DOHH2 (cell line): ENCODE data around the gene GREB1L.

Source experiments
- CTCF ChIP-seq: fragments of 200-600 bp; sonication (generic); IDR thresholded peaks from one replicate; pipeline ENCODE4 v1.5.1; 2014; ENCODE audit warnings: antibody characterized with exemption, mild to moderate bottlenecking, low read depth, low read length; ENCODE audit not compliant: poor library complexity, severe bottlenecking
- EZH2phosphoT487 ChIP-seq: fragments of 200-600 bp; sonication (generic); IDR thresholded peaks from 2 replicates; pipeline ENCODE4 v1.6.1; 2017; ENCODE audit warnings: borderline replicate concordance, mild to moderate bottlenecking, antibody characterized with exemption, low read length, moderate library complexity, mixed read lengths

DNA sequence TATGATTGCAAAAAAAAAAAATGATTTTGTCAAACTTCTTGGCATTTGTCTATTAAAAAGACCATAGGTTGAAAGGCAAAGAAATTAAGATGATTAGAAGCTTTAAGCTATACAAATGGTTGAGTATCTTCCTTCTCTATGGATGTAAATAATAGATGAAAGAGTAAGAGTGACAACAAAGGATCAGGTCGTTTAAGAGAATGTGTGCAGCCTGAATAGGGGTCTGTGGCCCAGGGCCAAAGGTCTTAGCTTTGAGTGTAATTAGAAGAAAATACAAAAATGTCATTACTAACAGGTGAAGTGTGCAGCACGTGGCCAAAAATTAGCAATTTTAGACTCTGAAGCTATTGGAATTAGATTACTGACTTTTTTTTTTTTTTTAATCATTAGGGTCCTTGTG, 122.4 kb downstream of the GREB1L start:
- TF ChIP-seq CTCF (no peak), EZH2phosphoT487 (no peak)
